ENCODE results near the gene NAP1L4.

NAP1L4 gene

GRCh38 chr11:2992997-2993325 is 832 bp upstream of the NAP1L4 start:
- no peak for DNase-seq (ENCODE audit: low read depth)

GRCh38 chr11:2991452-2992233 is 486 bp downstream of the NAP1L4 start:
- no peak for DNase-seq (ENCODE audit: low read depth)

GRCh38 chr11:2990617-2991451 is 1.3 kb downstream of the NAP1L4 start:
- DNase-seq (ENCODE audit: low read depth), result peak; percentile 35

DNA sequence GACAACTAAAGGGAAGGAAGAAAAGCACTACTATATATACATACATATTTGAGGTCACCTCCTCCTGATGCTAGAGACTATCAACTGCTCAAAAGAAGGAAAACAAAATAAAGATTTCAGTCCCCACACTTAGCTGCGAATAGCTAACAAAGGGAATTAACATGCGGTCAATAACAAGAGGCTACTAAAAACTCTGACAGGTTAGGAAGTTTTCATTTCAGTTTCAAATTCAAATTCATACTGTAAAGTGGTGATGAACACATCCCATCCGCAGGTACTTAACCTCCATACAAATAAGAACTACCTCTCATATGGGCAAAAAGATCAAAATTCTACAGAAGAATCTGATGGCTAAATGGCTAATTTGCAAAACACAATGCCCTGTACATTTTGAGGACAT is 2.6 kb downstream of the NAP1L4 start:
- no peak for DNase-seq (ENCODE audit: low read depth)

- no peak for DNase-seq (ENCODE audit: low read depth)
Observed at GRCh38 chr11:2989006-2989405, 3.1 kb downstream of the NAP1L4 start.

- peak; percentile 24 for DNase-seq (ENCODE audit: low read depth)
Observed at GRCh38 chr11:2987881-2988861, 4.0 kb downstream of the NAP1L4 start.

- DNase-seq (ENCODE audit: low read depth), result no peak
Observed at GRCh38 chr11:2983908-2984307, 8.2 kb downstream of the NAP1L4 start.

GRCh38 chr11:2982214-2982613 is 9.9 kb downstream of the NAP1L4 start:
- no peak for DNase-seq (ENCODE audit: low read depth)

- DNase-seq (ENCODE audit: low read depth), result no peak
Observed at GRCh38 chr11:2981130-2981529, 11.0 kb downstream of the NAP1L4 start.

- no peak for DNase-seq (ENCODE audit: low read depth)
Observed at GRCh38 chr11:2980168-2980840, 11.8 kb downstream of the NAP1L4 start.

DNA sequence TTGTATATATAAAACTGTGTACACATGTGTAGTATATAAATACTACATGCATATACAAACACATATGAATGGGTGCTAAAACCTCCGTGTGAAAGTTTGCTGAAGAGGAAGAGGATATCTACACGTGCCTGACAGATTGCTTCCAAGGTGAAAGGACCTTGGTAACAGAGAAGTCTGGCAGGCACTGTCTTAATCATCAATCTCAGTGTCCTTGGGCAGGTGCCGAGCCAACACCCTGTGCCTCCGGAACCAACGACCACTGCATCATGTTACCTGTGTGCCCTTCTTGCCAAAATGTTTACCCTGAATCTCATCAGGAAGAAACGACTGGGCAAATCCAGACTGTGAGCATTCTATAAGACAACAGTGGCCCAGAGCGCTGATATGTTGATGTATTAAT is 15.0 kb downstream of the NAP1L4 start:
- DNase-seq (ENCODE audit: low read depth), result no peak

DNA sequence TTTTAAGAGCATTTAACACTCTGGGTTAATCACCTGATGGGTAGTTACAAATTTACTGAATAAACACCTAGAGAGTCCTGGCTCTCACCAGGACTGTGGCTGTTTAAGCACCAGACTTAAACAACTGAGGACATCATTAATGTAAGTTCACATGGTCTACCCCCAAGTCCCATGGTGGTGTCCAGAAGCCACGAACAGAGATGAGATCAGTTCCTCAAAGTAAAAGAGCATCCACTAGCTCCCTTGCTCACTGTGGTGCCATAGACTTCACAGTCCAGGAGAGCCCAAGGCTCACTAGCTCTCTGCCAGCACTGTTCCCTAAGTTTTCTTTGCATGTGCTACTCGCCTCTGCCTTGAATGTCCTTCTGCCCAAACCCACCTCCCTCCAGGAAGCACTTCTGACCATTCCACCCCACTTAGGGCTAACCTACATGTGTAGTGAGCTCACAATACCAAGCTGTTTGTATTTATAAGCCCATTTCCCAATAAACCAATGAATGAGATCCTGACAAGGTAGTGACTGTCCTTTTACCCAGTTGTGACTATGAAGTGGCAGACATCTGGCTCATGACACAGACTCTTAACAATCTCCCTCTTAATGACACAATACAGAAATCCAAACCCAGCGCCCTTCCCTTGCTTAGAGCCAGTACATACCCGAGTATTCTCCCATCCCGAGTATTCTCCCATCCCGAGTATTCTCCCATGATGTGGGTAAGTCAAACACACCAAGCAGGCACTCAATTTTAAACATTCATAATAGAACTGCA is 15.7 kb downstream of the NAP1L4 start:
- DNase-seq (ENCODE audit: low read depth), result no peak

- no peak for DNase-seq (ENCODE audit: low read depth)
Observed at GRCh38 chr11:2975594-2975993, 16.5 kb downstream of the NAP1L4 start.

DNA sequence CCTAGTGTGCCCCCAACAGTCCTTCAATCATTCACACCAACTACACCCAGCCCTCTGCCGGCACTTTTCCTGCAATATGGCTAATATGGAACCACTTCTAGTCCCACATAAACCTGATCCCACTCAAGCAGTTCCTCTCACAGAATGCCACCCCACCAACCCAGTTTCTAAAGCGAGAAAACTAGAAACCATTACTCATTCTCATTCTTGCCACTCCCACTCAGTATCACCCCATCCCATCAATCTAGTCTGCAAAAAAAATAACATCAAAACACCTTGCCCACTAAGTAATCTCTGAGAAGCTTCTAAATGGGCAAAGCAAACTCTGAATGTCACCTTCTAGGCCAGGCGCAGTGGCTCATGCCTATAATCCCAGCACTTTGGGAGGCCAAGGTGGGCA is 17.9 kb downstream of the NAP1L4 start:
- DNase-seq (ENCODE audit: low read depth), result no peak

DNA sequence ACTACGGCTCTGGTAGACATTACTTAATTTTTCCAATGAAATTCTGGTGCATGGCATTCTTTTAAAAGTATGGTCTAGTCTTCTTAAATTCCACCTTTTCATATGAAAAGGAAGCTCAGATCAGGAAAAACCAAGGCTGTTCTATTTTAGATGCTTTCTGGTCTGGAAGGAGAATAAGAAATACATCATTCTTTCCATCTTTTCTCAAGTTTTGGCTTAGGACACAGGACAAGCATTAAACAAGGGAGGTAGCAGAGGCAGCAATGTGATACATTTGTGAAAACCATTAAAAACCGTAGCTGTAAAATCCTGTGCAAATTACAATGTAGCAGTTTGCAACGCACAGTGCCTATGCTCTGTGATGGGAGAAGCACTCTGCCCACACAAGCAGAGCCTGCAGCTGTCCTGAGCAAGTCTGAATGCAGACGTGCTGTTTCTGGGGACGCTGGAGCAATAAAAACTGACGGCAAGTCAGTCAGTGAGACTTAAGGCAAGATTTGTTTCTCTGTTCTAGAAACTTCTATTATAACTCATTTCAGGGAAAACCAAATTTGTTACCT is 23.7 kb downstream of the NAP1L4 start:
- DNase-seq (ENCODE audit: low read depth), result no peak

DNA sequence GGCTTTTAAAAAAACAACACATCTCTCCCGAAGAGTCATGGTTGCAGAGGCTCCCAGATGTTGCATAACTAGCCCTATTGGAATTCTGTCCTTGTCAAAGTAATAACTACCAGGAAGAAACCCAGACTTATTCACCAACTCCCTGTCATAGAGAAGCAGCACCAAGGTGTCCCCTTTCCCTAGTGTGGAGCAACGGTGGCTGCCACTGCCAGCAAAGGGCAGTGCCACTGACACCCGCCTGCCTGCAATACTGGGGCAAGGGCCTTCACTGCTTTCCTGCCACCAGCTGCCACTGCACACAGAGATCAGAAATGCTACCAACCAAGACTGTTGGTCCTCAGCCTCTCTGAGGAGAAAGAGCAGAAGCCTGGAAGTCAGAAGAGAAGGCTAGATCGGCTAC is 27.3 kb downstream of the NAP1L4 start:
- DNase-seq (ENCODE audit: low read depth), result no peak

DNA sequence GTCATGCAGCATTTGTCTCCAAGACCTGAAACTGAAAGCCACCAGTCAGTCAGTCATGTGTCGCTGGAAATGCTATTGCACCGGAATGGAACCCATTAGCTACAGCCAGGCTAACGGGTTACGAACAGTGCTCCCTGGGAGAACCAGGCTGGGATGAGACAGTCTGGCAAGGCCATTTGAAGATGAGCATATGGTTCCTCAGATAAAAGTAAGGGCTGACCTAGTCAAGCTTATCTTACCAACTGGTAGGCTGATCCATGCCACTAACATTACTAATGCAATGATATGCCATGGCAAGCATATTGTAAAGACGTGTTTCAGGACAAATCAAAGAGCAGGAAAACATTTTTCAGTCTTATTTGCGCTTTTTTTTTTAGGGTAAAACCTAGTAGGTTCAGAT is 28.4 kb downstream of the NAP1L4 start:
- DNase-seq (ENCODE audit: low read depth), result no peak

DNA sequence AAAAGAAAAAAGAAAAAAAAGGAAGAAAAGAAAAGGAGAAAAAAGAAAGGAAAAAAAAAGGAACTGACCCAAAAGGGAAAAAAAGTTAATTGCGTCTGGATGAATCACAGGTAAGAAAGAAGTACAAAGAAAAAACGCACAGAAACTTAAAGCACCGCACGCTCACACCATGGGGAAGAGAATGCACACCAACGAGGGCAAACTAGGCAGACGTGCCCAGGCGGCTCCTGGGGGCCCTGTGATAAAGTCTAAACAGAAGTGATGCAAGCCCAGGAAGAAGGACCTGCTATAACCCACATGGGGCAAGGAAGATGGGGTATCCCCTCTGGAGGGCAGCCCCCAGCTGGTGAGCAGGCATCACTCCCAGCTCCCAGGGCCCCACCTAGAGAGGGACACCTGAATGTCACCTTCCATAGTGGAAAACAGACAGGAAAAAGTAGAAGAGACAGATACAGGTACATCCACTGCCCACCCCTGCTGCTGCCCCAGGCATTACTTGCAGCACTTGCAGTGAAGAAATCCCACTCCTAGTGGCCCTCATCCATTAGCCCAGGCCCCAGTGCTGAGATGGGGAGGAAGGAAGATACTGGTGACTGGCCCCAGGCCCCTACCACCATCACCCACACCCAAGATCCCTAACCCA is 28.9 kb downstream of the NAP1L4 start:
- no peak for DNase-seq (ENCODE audit: low read depth)

DNA sequence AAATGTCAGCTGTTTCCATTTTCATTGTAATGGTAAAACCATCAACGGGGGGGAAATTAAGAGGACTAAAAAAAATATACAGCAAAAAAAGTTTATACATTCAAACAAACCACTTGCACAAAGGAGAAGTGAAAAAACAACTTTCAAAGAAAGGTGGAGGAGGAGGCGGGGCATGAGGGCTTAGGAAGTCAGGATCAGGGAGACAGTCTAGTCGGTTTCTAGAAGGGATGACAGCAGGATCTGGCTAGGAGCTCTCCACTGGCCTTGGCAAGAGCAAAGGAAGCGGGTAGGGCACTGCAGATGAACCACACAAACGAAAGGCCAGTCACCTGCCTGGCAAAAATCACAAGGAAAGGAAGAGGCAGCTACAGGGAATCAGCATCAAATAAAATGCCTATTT is 31.0 kb downstream of the NAP1L4 start:
- no peak for DNase-seq (ENCODE audit: low read depth)

- DNase-seq (ENCODE audit: low read depth), result no peak
Observed at GRCh38 chr11:2960139-2960538, 32.0 kb downstream of the NAP1L4 start.

Data from activated T-cell treated with anti-CD3 and anti-CD28 coated beads for 48 hours (primary cell).